Activated CD8-positive, alpha-beta memory T cell treated with anti-CD3 and anti-CD28 coated beads, Interleukin-2, amount 50 U/mL, for 24 hours (primary cell): Measurements from ENCODE around the gene NAA15.
"Not testable (repeated sequence)": the region's sequence is repeated elsewhere in the genome, so short reads cannot be mapped to it uniquely, and the experiment has no call there.

Experiments
- DNase-seq: peaks from one replicate; pipeline ENCODE4 v3.0.0-alpha.2; 2020; ENCODE audit errors: extremely low read depth

NAA15 gene

GRCh38 chr4:139361301-139361700 is 60.0 kb downstream of the NAA15 start:
- DNase-seq: no peak

GRCh38 chr4:139367421-139368090 is 66.3 kb downstream of the NAA15 start:
- DNase-seq: no peak

- DNase-seq: no peak
These were observed 67.7 kb downstream of the NAA15 start for GRCh38 chr4:139368998-139369397.

GRCh38 chr4:139374251-139374650 is 72.9 kb downstream of the NAA15 start:
- DNase-seq: no peak

GRCh38 chr4:139386421-139386820 is 85.1 kb downstream of the NAA15 start:
- no peak for DNase-seq

GRCh38 chr4:139389102-139389501 is 87.8 kb downstream of the NAA15 start:
- no peak for DNase-seq

- DNase-seq: no peak
These were observed 88.7 kb downstream of the NAA15 start for GRCh38 chr4:139389991-139390390.

- DNase-seq: no peak
These were observed 90.4 kb downstream of the NAA15 start for GRCh38 chr4:139391731-139392130.

GRCh38 chr4:139392797-139393196 is 91.5 kb downstream of the NAA15 start:
- DNase-seq: no peak

GRCh38 chr4:139401368-139401767 is 100.1 kb downstream of the NAA15 start:
- no peak for DNase-seq

GRCh38 chr4:139402436-139402835 is 101.1 kb downstream of the NAA15 start:
- DNase-seq: no peak

- DNase-seq: no peak
These were observed 102.2 kb downstream of the NAA15 start for GRCh38 chr4:139403462-139403861.

GRCh38 chr4:139410312-139410711 is 109.0 kb downstream of the NAA15 start:
- no peak for DNase-seq

GRCh38 chr4:139414671-139415210 is 113.4 kb downstream of the NAA15 start:
- DNase-seq: not testable (repeated sequence)

- DNase-seq: no peak
These were observed 114.9 kb downstream of the NAA15 start for GRCh38 chr4:139416073-139416673.

GRCh38 chr4:139419388-139419914 is 118.1 kb downstream of the NAA15 start:
- no peak for DNase-seq

GRCh38 chr4:139420652-139421051 is 119.3 kb downstream of the NAA15 start:
- DNase-seq: no peak

GRCh38 chr4:139436122-139436521 is 134.8 kb downstream of the NAA15 start:
- no peak for DNase-seq

- no peak for DNase-seq
These were observed 136.8 kb downstream of the NAA15 start for GRCh38 chr4:139438141-139438540.

GRCh38 chr4:139441029-139441428 is 139.7 kb downstream of the NAA15 start:
- no peak for DNase-seq

GRCh38 chr4:139443661-139444060 is 142.4 kb downstream of the NAA15 start:
- DNase-seq: no peak

GRCh38 chr4:139444881-139445280 is 143.6 kb downstream of the NAA15 start:
- not testable (repeated sequence) for DNase-seq

- not testable (repeated sequence) for DNase-seq
These were observed 145.8 kb downstream of the NAA15 start for GRCh38 chr4:139447078-139447477.
